Activated CD8-positive, alpha-beta memory T cell treated with anti-CD3 and anti-CD28 coated beads, Interleukin-2, amount 50 U/mL, for 24 hours (primary cell): ENCODE results near the gene CXCR4.
"Not testable (repeated sequence)": the region's sequence is repeated elsewhere in the genome, so short reads cannot be mapped to it uniquely, and the experiment has no call there.

ENCODE experiments used
- DNase-seq: peaks from one replicate; pipeline ENCODE4 v3.0.0-alpha.2; 2020; ENCODE audit errors: extremely low read depth

The CXCR4 gene

GRCh38 chr2:136115183-136115761, 2.7 kb downstream of the CXCR4 start:
- no peak for DNase-seq

- no peak for DNase-seq
These were observed 3.6 kb downstream of the CXCR4 start for GRCh38 chr2:136114382-136114781.

- no peak for DNase-seq
These were observed 4.6 kb downstream of the CXCR4 start for GRCh38 chr2:136113209-136113971.

- no peak for DNase-seq
These were observed 5.4 kb downstream of the CXCR4 start for GRCh38 chr2:136112317-136113208.

- no peak for DNase-seq
These were observed 6.2 kb downstream of the CXCR4 start for GRCh38 chr2:136111711-136112110.

- DNase-seq, result no peak
These were observed 7.4 kb downstream of the CXCR4 start for GRCh38 chr2:136110526-136110925.

- no peak for DNase-seq
These were observed 9.5 kb downstream of the CXCR4 start for GRCh38 chr2:136108463-136108862.

- no peak for DNase-seq
These were observed 10.6 kb downstream of the CXCR4 start for GRCh38 chr2:136107051-136108033.

GRCh38 chr2:136106505-136106904, 11.4 kb downstream of the CXCR4 start:
- no peak for DNase-seq

- no peak for DNase-seq
These were observed 13.0 kb downstream of the CXCR4 start for GRCh38 chr2:136104977-136105376.

- DNase-seq, result no peak
These were observed 16.9 kb downstream of the CXCR4 start for GRCh38 chr2:136101042-136101441.

GRCh38 chr2:136098441-136098840, 19.5 kb downstream of the CXCR4 start:
- no peak for DNase-seq

GRCh38 chr2:136093583-136093982, 24.4 kb downstream of the CXCR4 start:
- no peak for DNase-seq

GRCh38 chr2:136091899-136092298, 26.1 kb downstream of the CXCR4 start:
- DNase-seq, result no peak

GRCh38 chr2:136087901-136088460, 30.0 kb downstream of the CXCR4 start:
- not testable (repeated sequence) for DNase-seq

- no peak for DNase-seq
These were observed 31.5 kb downstream of the CXCR4 start for GRCh38 chr2:136086253-136087016.

- no peak for DNase-seq
These were observed 32.3 kb downstream of the CXCR4 start for GRCh38 chr2:136085453-136086209.

- DNase-seq, result no peak
These were observed 36.3 kb downstream of the CXCR4 start for GRCh38 chr2:136081582-136082210.

- no peak for DNase-seq
These were observed 37.8 kb downstream of the CXCR4 start for GRCh38 chr2:136080114-136080513.
